GM12878 (cell line): ENCODE measurements around the gene PEF1. TPM values are rescaled to one million over a fixed set of nuclear protein-coding genes. Genes with fewer than 3 reads are reported as not detected.

Source experiments
- ATAC-seq: fragments of 200-7000 bp; cut with Tn5 transposase; 3 replicates; pipeline ENCODE4 v1.9.1; 2020; ENCODE audit warnings: mild to moderate bottlenecking, moderate library complexity
- BruUV-seq: library from RNA; stranded (reverse); fragments of 400-500 nt; replicated peaks from 2 replicates; lab custom pipeline; 2021; lab: Mats Ljungman, UMichigan
- CTCF ChIA-PET: fragments of 300-600 bp; sonication (Branson Sonifier 250); formaldehyde crosslinking; extraction: SDS; loops from one replicate; lab custom pipeline; 2021; ENCODE audit warnings: inconsistent platforms; lab: Yijun Ruan, JAX
- POLR2A ChIA-PET: fragments of 350-600 bp; formaldehyde crosslinking; extraction: SDS; loops from one replicate; lab custom pipeline; 2021; ENCODE audit warnings: inconsistent platforms; lab: Charles Lee
- RAD21 ChIA-PET: fragments of 300-600 bp; sonication (Branson Sonifier 250); formaldehyde crosslinking; loops from one replicate; lab custom pipeline; 2023; ENCODE audit warnings: antibody characterized with exemption; ENCODE audit not compliant: unreplicated experiment; lab: Charles Lee
- SMC1A ChIA-PET: fragments of 300-600 bp; sonication (Branson Sonifier 250); formaldehyde crosslinking; loops from one replicate; lab custom pipeline; 2023; ENCODE audit not compliant: unreplicated experiment, uncharacterized antibody; lab: Charles Lee
- DNase-seq: peaks from one replicate; pipeline ENCODE4 v3.0.0-alpha.2; 2011; ENCODE audit warnings: low read depth, low spot score
- FAIRE-seq: peaks from 3 replicates; lab custom pipeline; 2011; peaks lifted over from hg19 to GRCh38; lab: Jason Lieb, UNC
- H2AFZ ChIP-seq: 2 replicates; pipeline ENCODE4 v1.6.0; 2011; ENCODE audit warnings: low read depth, low read length, control low read depth; ENCODE audit not compliant: control insufficient read depth
- H3K27ac ChIP-seq: 2 replicates; pipeline ENCODE4 v1.5.1; 2011; ENCODE audit warnings: control low read depth; ENCODE audit not compliant: control insufficient read depth, insufficient read depth
- H3K27me3 ChIP-seq, 2 experiments: replicated peaks in 1 of 2; 2 replicates each; pipeline versions ENCODE4 v1.6.0 to v1.6.1; 2011; ENCODE audit warnings: low read length in 1 of 2; ENCODE audit not compliant: control insufficient read depth in 2 of 2, insufficient read depth in 2 of 2
- H3K36me3 ChIP-seq, 2 experiments: 2 replicates each; pipeline ENCODE4 v1.5.1; 2011; ENCODE audit warnings: low read length in 1 of 2; ENCODE audit not compliant: control insufficient read depth in 2 of 2, insufficient read depth in 2 of 2
- H3K4me1 ChIP-seq: 2 replicates; pipeline ENCODE4 v1.6.1; 2011; ENCODE audit warnings: mild to moderate bottlenecking, low read length, moderate library complexity, mixed read lengths; ENCODE audit not compliant: control insufficient read depth, insufficient read depth
- H3K4me2 ChIP-seq: 2 replicates; pipeline ENCODE4 v1.6.0; 2011; ENCODE audit warnings: control low read depth; ENCODE audit not compliant: control insufficient read depth, insufficient read depth
- H3K4me3 ChIP-seq: fragments of 200-600 bp; sonication (generic); 2 replicates; pipeline ENCODE4 v1.5.1; 2016
- H3K79me2 ChIP-seq: 2 replicates; pipeline ENCODE4 v1.6.0; 2011; ENCODE audit warnings: low read length; ENCODE audit not compliant: control insufficient read depth, insufficient read depth
- H3K9ac ChIP-seq: 2 replicates; pipeline ENCODE4 v1.8.0; 2011; ENCODE audit warnings: low read length, control low read depth, mixed read lengths; ENCODE audit not compliant: control insufficient read depth, insufficient read depth
- H3K9me3 ChIP-seq: replicated peaks from 3 replicates; pipeline ENCODE4 v1.5.1; 2011; ENCODE audit warnings: mild to moderate bottlenecking, low read length; ENCODE audit not compliant: control insufficient read depth, insufficient read depth
- H4K20me1 ChIP-seq: 2 replicates; pipeline ENCODE4 v1.6.0; 2011; ENCODE audit not compliant: control insufficient read depth, insufficient read depth
- BRCA1 ChIP-seq: IDR thresholded peaks from 2 replicates; pipeline ENCODE4 v1.6.1; 2011; ENCODE audit warnings: low read depth, low read length, improper control_type of control experiment
- EZH2 ChIP-seq: IDR thresholded peaks from 2 replicates; pipeline ENCODE4 v1.6.1; 2012; ENCODE audit warnings: low read depth, mild to moderate bottlenecking, control low read depth, inconsistent platforms, low read length, borderline replicate concordance; ENCODE audit not compliant: control insufficient read depth
- GABPA ChIP-seq: IDR thresholded peaks from 2 replicates; pipeline ENCODE4 v1.6.1; 2014; ENCODE audit warnings: antibody characterized with exemption, low read depth, mild to moderate bottlenecking, inconsistent platforms
- NFYA ChIP-seq: IDR thresholded peaks from 2 replicates; pipeline ENCODE4 v1.6.1; 2011; ENCODE audit warnings: low read depth, mild to moderate bottlenecking, low read length, improper control_type of control experiment, borderline replicate concordance
- SMAD1 ChIP-seq: fragments of 450-650 bp; IDR thresholded peaks from 2 replicates; pipeline ENCODE4 v1.6.1; 2018; ENCODE audit warnings: mild to moderate bottlenecking, low read depth; ENCODE audit not compliant: partially characterized antibody
- STAT3 ChIP-seq: IDR thresholded peaks from 2 replicates; pipeline ENCODE4 v1.6.1; 2011; ENCODE audit warnings: low read depth, low read length, improper control_type of control experiment
- TARDBP ChIP-seq: IDR thresholded peaks from 2 replicates; pipeline ENCODE4 v1.6.1; 2016; ENCODE audit warnings: borderline replicate concordance
- ZNF622 ChIP-seq: fragments of 450-650 bp; IDR thresholded peaks from 2 replicates; pipeline ENCODE4 v1.6.1; 2017; ENCODE audit warnings: mild to moderate bottlenecking, inconsistent platforms
- ZSCAN29 ChIP-seq: fragments of 450-650 bp; IDR thresholded peaks from 2 replicates; pipeline ENCODE4 v1.6.1; 2017; ENCODE audit warnings: mild to moderate bottlenecking, moderate library complexity
- WGBS: methylation state at CpG from one replicate; pipeline ENCODE4 v1.1.6; 2016; ENCODE audit warnings: low lambda C conversion rate; ENCODE audit not compliant: insufficient replicate concordance, insufficient coverage; ENCODE audit errors: missing lambda C conversion rate; 5-methylcytosine and 5-hydroxymethylcytosine counted together
- in situ Hi-C: fragments of 300-500 bp; cut with MboI; formaldehyde crosslinking; loops from 9 replicates; pipeline ENCODE4 v1.14.3; 2018; ENCODE audit warnings: mixed read lengths
- intact Hi-C: fragments of 100-400 bp; cut with micrococcal nuclease; formaldehyde crosslinking; loops from one replicate; pipeline ENCODE4 v1.14.2; 2022; ENCODE audit not compliant: unreplicated experiment
- polyA plus RNA-seq, 11 experiments: library from polyadenylated mRNA; depleted of rRNA in 4 of 11; unstranded in 6 of 11; stranded (reverse) in 5 of 11; fragments of >200 nt; fragmentation: Nextera tagmentation in 4 of 11; fragmentation: Illumina TruSeq in 1 of 11; extraction: Ambion mirVana in 4 of 11; extraction: Trizol in 1 of 11; gene quantifications; 1 replicate in 1 of 11; 2 replicates in 10 of 11; pipeline versions ENCODE4 v1.2.1 to v1.2.3, GENCODE V29; 2011 to 2016; ENCODE audit warnings: inconsistent platforms in 2 of 11, missing spikeins in 2 of 11, low read depth in 1 of 11
- total RNA-seq, 4 experiments: library from RNA; depleted of rRNA in 3 of 4; stranded (reverse); fragments of >200 nt in 3 of 4; fragmentation: Illumina TruSeq in 1 of 4; extraction: Trizol in 1 of 4; gene quantifications; 2 replicates each; pipeline versions ENCODE4 v1.2.1 to v1.2.3, GENCODE V29; 2013 to 2021
- TF ChIP-seq, protein P1 (sequence below): fragments of 450-650 bp; IDR thresholded peaks from 2 replicates; pipeline ENCODE4 v1.6.1; 2017; ENCODE audit warnings: mild to moderate bottlenecking, low read depth, inconsistent platforms; ENCODE audit not compliant: poor library complexity, severe bottlenecking
- TF ChIP-seq, protein P2 (sequence below): fragments of 450-650 bp; IDR thresholded peaks from 2 replicates; pipeline ENCODE4 v1.6.1; 2016; ENCODE audit warnings: mild to moderate bottlenecking
- TF ChIP-seq, protein P3 (sequence below): IDR thresholded peaks from 2 replicates; pipeline ENCODE4 v1.6.1; 2012; ENCODE audit warnings: low read length, inconsistent platforms
- TF ChIP-seq, protein P4 (sequence below): fragments of 450-650 bp; IDR thresholded peaks from 2 replicates; pipeline ENCODE4 v1.6.1; 2014; ENCODE audit warnings: mild to moderate bottlenecking

Gene PEF1
- total and polyA plus RNA-seq, 10 of the 15 experiments (the other 5 are each of a cell fraction or from before 2014, with no cell fraction given) = 27.1 to 107 (median 79.0) TPM

DNA sequence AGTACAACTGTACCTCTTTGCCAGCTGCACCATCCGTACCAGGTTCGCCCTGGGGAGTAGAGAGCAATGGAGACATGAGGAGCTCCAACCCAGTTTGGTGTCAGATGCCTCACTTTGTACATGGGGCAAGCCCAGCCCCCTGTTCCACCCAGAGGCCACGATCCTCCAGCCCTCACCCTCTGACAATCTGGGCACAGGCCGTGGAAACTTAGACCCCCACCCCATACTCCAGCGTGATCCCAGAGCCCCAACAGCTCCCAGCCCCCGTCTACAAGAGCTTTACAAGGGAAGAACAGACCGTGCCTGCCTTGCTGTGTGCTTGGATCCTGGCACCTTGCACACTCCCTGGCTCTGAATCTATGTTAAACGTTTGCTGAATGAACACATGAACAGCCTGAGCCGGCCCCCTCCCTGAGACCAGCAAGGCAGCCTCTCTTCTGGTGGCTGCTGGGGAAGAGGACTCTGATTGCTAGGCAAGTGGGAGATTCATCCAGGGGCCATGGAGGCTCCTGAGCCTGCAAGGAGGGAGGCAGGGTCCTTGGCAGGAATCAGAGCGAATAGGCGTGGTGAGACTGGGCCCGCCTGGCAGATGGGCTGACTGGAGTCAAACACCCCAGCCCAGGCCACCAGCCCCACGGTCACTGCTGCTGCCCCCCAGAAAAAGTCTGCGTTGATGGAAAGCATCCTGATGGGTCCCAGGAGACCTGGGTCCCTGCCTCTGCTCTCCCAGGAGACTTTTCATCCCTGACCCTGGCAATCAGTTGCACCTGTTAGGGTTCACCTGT lies 12.5 kb upstream of the PEF1 start:
- no peaks in the 10 kb centered on the region for H3K36me3 ChIP-seq
- H3K27me3 ChIP-seq = no peaks in the 10 kb centered on the region; a peak in 1 of 4 replicates
- H3K4me1 ChIP-seq = no peaks in the 10 kb centered on the region
- ChIA-PET POLR2A (interaction anchor here (0.6 kb wide), 1 partner anchor 626 kb away, joined by 5 read pairs; no protein-coding TSS in a partner anchor), RAD21 (interaction anchor here (0.5 kb wide), 1 partner anchor 132 kb away, joined by 3 read pairs; no protein-coding TSS in a partner anchor), CTCF (interaction anchor here (0.6 to 0.8 kb wide), 2 partner anchors 12 to 263 kb away, joined by 3 to 4 read pairs; partner anchors contain the start of gene PEF1), SMC1A (interaction anchor here (1.3 kb wide), 1 partner anchor 94 kb away, joined by 4 read pairs; no protein-coding TSS in a partner anchor)
- no peak for FAIRE-seq
- H3K4me2 ChIP-seq = no peak overlapping the region
- H3K27ac ChIP-seq = no peak overlapping the region
- H2AFZ ChIP-seq = no peak overlapping the region
- H3K9me3 ChIP-seq = no peaks in the 10 kb centered on the region
- no peaks in the 10 kb centered on the region for H3K79me2 ChIP-seq
- no peak for ATAC-seq
- H4K20me1 ChIP-seq = no peaks in the 10 kb centered on the region
- intact Hi-C loops = no loop called here
- DNase-seq = no peak
- no TSS peak for BruUV-seq
- in situ Hi-C loops = loop anchor here (5.0 kb wide), 1 partner anchor 140 kb away; no protein-coding TSS in a partner anchor
- H3K9ac ChIP-seq = no peak overlapping the region
- H3K4me3 ChIP-seq = no peak overlapping the region
- 17% methylated on average over 14 of the region's 14 CpGs for WGBS
- TF ChIP-seq, protein P1, sequence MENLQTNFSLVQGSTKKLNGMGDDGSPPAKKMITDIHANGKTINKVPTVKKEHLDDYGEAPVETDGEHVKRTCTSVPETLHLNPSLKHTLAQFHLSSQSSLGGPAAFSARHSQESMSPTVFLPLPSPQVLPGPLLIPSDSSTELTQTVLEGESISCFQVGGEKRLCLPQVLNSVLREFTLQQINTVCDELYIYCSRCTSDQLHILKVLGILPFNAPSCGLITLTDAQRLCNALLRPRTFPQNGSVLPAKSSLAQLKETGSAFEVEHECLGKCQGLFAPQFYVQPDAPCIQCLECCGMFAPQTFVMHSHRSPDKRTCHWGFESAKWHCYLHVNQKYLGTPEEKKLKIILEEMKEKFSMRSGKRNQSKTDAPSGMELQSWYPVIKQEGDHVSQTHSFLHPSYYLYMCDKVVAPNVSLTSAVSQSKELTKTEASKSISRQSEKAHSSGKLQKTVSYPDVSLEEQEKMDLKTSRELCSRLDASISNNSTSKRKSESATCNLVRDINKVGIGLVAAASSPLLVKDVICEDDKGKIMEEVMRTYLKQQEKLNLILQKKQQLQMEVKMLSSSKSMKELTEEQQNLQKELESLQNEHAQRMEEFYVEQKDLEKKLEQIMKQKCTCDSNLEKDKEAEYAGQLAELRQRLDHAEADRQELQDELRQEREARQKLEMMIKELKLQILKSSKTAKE = no peak
- TF ChIP-seq, protein P2, sequence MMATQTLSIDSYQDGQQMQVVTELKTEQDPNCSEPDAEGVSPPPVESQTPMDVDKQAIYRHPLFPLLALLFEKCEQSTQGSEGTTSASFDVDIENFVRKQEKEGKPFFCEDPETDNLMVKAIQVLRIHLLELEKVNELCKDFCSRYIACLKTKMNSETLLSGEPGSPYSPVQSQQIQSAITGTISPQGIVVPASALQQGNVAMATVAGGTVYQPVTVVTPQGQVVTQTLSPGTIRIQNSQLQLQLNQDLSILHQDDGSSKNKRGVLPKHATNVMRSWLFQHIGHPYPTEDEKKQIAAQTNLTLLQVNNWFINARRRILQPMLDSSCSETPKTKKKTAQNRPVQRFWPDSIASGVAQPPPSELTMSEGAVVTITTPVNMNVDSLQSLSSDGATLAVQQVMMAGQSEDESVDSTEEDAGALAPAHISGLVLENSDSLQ = no peak
- TF ChIP-seq, protein P3, sequence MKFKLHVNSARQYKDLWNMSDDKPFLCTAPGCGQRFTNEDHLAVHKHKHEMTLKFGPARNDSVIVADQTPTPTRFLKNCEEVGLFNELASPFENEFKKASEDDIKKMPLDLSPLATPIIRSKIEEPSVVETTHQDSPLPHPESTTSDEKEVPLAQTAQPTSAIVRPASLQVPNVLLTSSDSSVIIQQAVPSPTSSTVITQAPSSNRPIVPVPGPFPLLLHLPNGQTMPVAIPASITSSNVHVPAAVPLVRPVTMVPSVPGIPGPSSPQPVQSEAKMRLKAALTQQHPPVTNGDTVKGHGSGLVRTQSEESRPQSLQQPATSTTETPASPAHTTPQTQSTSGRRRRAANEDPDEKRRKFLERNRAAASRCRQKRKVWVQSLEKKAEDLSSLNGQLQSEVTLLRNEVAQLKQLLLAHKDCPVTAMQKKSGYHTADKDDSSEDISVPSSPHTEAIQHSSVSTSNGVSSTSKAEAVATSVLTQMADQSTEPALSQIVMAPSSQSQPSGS = no peak
- TF ChIP-seq ZSCAN29 (no peak), NFYA (no peak), STAT3 (no peak), ZNF622 (no peak), TARDBP (no peak), BRCA1 (no peak), EZH2 (no peak), GABPA (no peak), SMAD1 (no peak)
- TF ChIP-seq, protein P4, sequence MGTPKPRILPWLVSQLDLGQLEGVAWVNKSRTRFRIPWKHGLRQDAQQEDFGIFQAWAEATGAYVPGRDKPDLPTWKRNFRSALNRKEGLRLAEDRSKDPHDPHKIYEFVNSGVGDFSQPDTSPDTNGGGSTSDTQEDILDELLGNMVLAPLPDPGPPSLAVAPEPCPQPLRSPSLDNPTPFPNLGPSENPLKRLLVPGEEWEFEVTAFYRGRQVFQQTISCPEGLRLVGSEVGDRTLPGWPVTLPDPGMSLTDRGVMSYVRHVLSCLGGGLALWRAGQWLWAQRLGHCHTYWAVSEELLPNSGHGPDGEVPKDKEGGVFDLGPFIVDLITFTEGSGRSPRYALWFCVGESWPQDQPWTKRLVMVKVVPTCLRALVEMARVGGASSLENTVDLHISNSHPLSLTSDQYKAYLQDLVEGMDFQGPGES = no peak
